Nephron (organoid): Measurements from ENCODE around the gene FAT3.
A peak's percentile ranks its signal among the peaks of the same experiment; 100 is the strongest.

ENCODE experiments used
- H3K27ac Mint-ChIP-seq, 3 experiments: 2 replicates each; pipeline ENCODE4 v1.8.0; 2020; ENCODE audit warnings: mixed read lengths in 3 of 3, mild to moderate bottlenecking in 2 of 3, moderate library complexity in 1 of 3
- H3K27me3 Mint-ChIP-seq: 2 replicates; pipeline ENCODE4 v1.8.0; 2021; ENCODE audit warnings: low read depth, mild to moderate bottlenecking, moderate library complexity, mixed read lengths
- H3K36me3 Mint-ChIP-seq: 2 replicates; pipeline ENCODE4 v1.8.0; 2020; ENCODE audit warnings: low read depth, mixed read lengths
- H3K4me1 Mint-ChIP-seq: 2 replicates; pipeline ENCODE4 v1.8.0; 2020; ENCODE audit warnings: mixed read lengths
- H3K4me3 Mint-ChIP-seq, 3 experiments: 2 replicates each; pipeline ENCODE4 v1.8.0; 2020; ENCODE audit warnings: mild to moderate bottlenecking in 3 of 3, mixed read lengths in 3 of 3, moderate library complexity in 2 of 3
- H3K9me3 Mint-ChIP-seq: 2 replicates; pipeline ENCODE4 v1.8.0; 2020; ENCODE audit warnings: mixed read lengths
- CTCF ChIP-seq, 3 experiments: fragments of 200-600 bp; sonication (generic); IDR thresholded peaks; one replicate each; pipeline ENCODE4 v1.5.0; 2021; ENCODE audit warnings: antibody characterized with exemption in 3 of 3; ENCODE audit not compliant: unreplicated experiment in 3 of 3

Gene FAT3

GRCh38 chr11:92224407-92225124, at the start of gene FAT3:
Gene FAT3 (plus strand): TSS chr11:92224818. CDS start chr11:92352113, 127,295 bp downstream.
- peaks cover 41% of the 10 kb centered on the region for H3K4me1 Mint-ChIP-seq

DNA sequence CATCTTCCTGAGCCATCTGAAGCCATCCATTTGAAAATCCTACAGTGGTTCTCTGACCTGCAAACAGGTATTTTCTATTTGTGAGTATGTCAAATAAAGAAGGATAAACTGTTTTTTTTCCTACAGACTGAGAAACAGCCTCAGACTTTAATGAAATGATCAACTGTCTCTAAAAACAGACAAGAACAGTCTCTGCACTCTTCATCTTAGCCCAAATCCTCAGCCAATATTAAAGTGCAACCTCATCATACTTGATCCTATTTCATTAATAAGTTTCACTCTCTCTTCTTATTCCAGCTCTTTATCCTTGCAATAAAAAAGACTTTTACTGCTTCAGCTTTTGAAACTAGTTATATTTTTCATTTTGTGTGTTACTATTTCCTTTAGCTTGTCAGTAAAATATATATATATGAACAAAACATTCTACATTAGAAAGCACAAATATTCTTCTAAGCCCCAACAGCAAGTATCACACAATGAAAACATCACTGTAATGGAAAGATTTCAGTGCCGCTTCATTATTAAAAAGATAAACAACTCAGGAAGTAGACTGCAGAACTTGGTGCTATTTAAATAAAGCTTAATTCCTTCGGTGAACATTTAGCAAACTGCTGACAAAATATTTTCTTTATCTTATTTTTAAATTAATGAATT, 45.5 kb upstream of the FAT3 start:
- TF ChIP-seq CTCF (IDR thresholded peaks at IDR 0.05; ENCODE audit: unreplicated experiment in 3 of 3), result no peak
- Mint-ChIP-seq H3K4me3 (no peak overlapping the region), H3K27me3 (no peaks in the 10 kb centered on the region), H3K27ac (no peak overlapping the region), H3K36me3 (no peaks in the 10 kb centered on the region), H3K9me3 (no peaks in the 10 kb centered on the region), H3K4me1 (no peaks in the 10 kb centered on the region)

More at GRCh38 chr11:92224407-92225124, at the start of gene FAT3:
- H3K36me3 Mint-ChIP-seq, result no peaks in the 10 kb centered on the region
- H3K9me3 Mint-ChIP-seq, result peaks cover 7% of the 10 kb centered on the region
- TF ChIP-seq CTCF (IDR thresholded peaks at IDR 0.05; ENCODE audit: unreplicated experiment in 3 of 3), result no peak
- H3K4me3 Mint-ChIP-seq, result peak within 1 kb of the TSS; percentile 94 to 97 (median 95)
- peak within 1 kb of the TSS; percentile 78 to 93 (median 85) for H3K27ac Mint-ChIP-seq
- peaks cover 37% of the 10 kb centered on the region for H3K27me3 Mint-ChIP-seq

DNA sequence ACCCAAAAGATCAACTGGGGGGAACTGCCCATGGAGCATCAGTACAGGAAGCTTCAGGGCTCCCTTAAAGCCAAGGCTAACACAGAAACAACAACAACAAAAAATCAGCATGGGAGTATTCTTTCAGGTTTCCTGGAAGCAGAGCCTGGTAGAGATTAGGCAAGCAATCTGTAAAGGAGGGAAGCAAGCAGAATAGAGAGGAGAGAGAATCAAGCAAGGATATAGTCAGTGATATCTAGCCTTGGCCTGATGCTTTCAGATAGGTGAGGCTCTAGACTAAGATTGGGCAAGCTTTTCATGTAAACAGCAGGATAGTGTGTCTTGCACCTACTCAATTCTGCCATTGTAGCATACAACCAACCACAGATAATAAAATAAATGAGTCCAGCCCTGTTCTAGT, 44.4 kb upstream of the FAT3 start:
- Mint-ChIP-seq H3K27ac (no peak overlapping the region), H3K4me1 (no peaks in the 10 kb centered on the region), H3K36me3 (no peaks in the 10 kb centered on the region), H3K9me3 (no peaks in the 10 kb centered on the region), H3K27me3 (no peaks in the 10 kb centered on the region), H3K4me3 (no peak overlapping the region)
- TF ChIP-seq CTCF (IDR thresholded peaks at IDR 0.05; ENCODE audit: unreplicated experiment in 3 of 3), result no peak

GRCh38 chr11:92180664-92181251, 43.9 kb upstream of the FAT3 start:
- Mint-ChIP-seq H3K9me3 (no peaks in the 10 kb centered on the region), H3K36me3 (no peaks in the 10 kb centered on the region), H3K4me1 (no peaks in the 10 kb centered on the region), H3K27me3 (no peaks in the 10 kb centered on the region), H3K4me3 (no peak overlapping the region), H3K27ac (no peak overlapping the region)
- TF ChIP-seq CTCF (IDR thresholded peaks at IDR 0.05; ENCODE audit: unreplicated experiment in 3 of 3), result no peak

GRCh38 chr11:92190535-92191206, 33.9 kb upstream of the FAT3 start:
- TF ChIP-seq CTCF (IDR thresholded peaks at IDR 0.05; ENCODE audit: unreplicated experiment in 3 of 3), result no peak
- no peaks in the 10 kb centered on the region for H3K27me3 Mint-ChIP-seq
- no peaks in the 10 kb centered on the region for H3K4me1 Mint-ChIP-seq

More at GRCh38 chr11:92190535-92191206, 33.9 kb upstream of the FAT3 start:
- Mint-ChIP-seq H3K4me3 (no peak overlapping the region), H3K36me3 (no peaks in the 10 kb centered on the region), H3K9me3 (no peaks in the 10 kb centered on the region), H3K27ac (no peak overlapping the region)
